Right lobe of liver (tissue), 4 donors: ENCODE measurements around the gene TMEM167B.

Experiments used
- POLR2A ChIP-seq: fragments of 450-650 bp; IDR thresholded peaks from one replicate; pipeline ENCODE4 v1.6.1; 2017; ENCODE audit warnings: antibody characterized with exemption, mild to moderate bottlenecking
- TF ChIP-seq, protein P1 (sequence below), 4 donors: fragments of 200-600 bp in 3 of 4; fragments of 450-650 bp in 1 of 4; IDR thresholded peaks; one replicate each; pipeline versions ENCODE4 v1.5.1 to v1.8.0; 2016 to 2022; ENCODE audit warnings: antibody characterized with exemption in 4 of 4, mild to moderate bottlenecking in 2 of 4
- donor health status: DM: no; HTN: no; CAD: no.
- donor health status: DM: no; HTN: no; CAD: no.
- donor health status: DM: no; HTN: yes; CAD: no.

- TF ChIP-seq, protein P1, sequence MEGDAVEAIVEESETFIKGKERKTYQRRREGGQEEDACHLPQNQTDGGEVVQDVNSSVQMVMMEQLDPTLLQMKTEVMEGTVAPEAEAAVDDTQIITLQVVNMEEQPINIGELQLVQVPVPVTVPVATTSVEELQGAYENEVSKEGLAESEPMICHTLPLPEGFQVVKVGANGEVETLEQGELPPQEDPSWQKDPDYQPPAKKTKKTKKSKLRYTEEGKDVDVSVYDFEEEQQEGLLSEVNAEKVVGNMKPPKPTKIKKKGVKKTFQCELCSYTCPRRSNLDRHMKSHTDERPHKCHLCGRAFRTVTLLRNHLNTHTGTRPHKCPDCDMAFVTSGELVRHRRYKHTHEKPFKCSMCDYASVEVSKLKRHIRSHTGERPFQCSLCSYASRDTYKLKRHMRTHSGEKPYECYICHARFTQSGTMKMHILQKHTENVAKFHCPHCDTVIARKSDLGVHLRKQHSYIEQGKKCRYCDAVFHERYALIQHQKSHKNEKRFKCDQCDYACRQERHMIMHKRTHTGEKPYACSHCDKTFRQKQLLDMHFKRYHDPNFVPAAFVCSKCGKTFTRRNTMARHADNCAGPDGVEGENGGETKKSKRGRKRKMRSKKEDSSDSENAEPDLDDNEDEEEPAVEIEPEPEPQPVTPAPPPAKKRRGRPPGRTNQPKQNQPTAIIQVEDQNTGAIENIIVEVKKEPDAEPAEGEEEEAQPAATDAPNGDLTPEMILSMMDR (IDR thresholded peaks at IDR 0.05): no peak
- TF ChIP-seq POLR2A: no peak
Observed at GRCh38 chr1:109065137-109065536, 25.4 kb upstream of the TMEM167B start.
